ENCODE results near the gene C1R.

- TF ChIP-seq, protein P1, sequence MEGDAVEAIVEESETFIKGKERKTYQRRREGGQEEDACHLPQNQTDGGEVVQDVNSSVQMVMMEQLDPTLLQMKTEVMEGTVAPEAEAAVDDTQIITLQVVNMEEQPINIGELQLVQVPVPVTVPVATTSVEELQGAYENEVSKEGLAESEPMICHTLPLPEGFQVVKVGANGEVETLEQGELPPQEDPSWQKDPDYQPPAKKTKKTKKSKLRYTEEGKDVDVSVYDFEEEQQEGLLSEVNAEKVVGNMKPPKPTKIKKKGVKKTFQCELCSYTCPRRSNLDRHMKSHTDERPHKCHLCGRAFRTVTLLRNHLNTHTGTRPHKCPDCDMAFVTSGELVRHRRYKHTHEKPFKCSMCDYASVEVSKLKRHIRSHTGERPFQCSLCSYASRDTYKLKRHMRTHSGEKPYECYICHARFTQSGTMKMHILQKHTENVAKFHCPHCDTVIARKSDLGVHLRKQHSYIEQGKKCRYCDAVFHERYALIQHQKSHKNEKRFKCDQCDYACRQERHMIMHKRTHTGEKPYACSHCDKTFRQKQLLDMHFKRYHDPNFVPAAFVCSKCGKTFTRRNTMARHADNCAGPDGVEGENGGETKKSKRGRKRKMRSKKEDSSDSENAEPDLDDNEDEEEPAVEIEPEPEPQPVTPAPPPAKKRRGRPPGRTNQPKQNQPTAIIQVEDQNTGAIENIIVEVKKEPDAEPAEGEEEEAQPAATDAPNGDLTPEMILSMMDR (conservative IDR thresholded peaks at IDR 0.05; ENCODE audit: low read length) = no peak
- no peak for TF ChIP-seq EZH2phosphoT487 (IDR thresholded peaks at IDR 0.05; ENCODE audit: borderline replicate concordance, low read depth, low read length)
Measured at GRCh38 chr12:7091660-7092228, 501 bp downstream of the C1R start.
